ENCODE measurements around the gene SLC37A1. TPM values are rescaled to one million over a fixed set of nuclear protein-coding genes. Genes with fewer than 3 reads are reported as not detected.

The SLC37A1 gene
- total and polyA plus RNA-seq, 2 donors from 2014 or later = 3.4 to 21.8 TPM

DNA sequence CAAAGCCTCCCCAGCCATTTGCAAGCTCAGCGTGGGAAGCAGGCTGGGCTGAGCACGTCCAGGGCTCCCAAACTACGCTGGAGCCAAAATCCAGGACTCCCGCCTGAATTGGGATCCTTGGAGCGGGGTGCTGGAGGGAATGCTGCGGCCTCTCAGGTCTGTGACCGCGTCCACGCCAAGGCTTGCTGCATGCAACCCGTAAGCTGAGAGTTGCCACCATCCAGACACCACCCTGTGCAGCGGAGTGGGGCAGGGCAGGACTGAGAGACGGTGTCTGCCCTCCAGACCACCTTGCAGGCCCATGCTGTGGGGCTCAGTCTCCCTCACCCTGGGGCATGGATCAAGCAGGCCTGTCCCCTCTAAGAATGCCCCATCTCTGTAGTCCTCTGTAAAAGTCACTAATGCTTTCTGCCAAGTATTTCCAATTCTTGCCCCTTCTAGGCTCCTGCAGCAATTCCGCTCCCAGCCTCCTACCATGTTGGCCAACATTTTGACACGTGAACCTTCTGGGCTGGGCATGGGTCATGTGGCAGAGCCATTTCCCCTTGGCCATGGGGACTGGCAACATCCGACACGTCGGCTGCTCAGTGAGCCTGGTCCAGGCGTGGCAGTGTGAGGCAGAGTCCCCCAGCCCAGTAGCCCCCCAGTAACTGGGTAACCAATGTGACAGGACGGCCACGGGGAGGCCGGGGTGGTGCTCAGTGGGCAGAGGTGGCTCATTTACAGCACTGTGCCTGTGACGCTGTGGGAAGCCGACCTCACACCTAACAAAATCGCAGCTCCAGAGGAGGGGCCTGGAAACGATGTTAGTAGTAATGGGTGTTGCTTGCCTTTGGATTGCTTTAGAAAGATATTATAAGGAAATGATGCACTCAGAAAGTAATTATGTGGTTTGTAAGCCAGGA lies 81.9 kb downstream of the SLC37A1 start:
- no peaks in the 10 kb centered on the region for H3K27me3 ChIP-seq (ENCODE audit: control insufficient read depth, insufficient read depth, low read length)
- peak in 1 of 5 donors; percentile 69 for DNase-seq
- no peak overlapping the region for H3K4me3 ChIP-seq (ENCODE audit: low read length in 3 of 3)
- H3K9me3 ChIP-seq (ENCODE audit: control insufficient read depth in 2 of 3, insufficient read depth in 1 of 3, low read length in 3 of 3) = peaks cover 0 to 6% (median 0%) of the 10 kb centered on the region in 3 donors
- no peak for FAIRE-seq
- no peak overlapping the region for H3K9ac ChIP-seq (ENCODE audit: low read length in 3 of 3)
- intact Hi-C loops (cut with DNase I) = loop anchor here (10.0 kb wide), 1 partner anchor 219 kb away; no protein-coding TSS in a partner anchor
- peaks cover 0 to 8% (median 0%) of the 10 kb centered on the region in 3 donors for H3K4me1 ChIP-seq (ENCODE audit: control insufficient read depth in 2 of 3, insufficient read depth in 2 of 3, low read depth in 1 of 3, low read length in 3 of 3)
- no peak overlapping the region for H3K27ac ChIP-seq (ENCODE audit: low read depth in 2 of 2, low read length in 2 of 2)
- TF ChIP-seq, protein P1, sequence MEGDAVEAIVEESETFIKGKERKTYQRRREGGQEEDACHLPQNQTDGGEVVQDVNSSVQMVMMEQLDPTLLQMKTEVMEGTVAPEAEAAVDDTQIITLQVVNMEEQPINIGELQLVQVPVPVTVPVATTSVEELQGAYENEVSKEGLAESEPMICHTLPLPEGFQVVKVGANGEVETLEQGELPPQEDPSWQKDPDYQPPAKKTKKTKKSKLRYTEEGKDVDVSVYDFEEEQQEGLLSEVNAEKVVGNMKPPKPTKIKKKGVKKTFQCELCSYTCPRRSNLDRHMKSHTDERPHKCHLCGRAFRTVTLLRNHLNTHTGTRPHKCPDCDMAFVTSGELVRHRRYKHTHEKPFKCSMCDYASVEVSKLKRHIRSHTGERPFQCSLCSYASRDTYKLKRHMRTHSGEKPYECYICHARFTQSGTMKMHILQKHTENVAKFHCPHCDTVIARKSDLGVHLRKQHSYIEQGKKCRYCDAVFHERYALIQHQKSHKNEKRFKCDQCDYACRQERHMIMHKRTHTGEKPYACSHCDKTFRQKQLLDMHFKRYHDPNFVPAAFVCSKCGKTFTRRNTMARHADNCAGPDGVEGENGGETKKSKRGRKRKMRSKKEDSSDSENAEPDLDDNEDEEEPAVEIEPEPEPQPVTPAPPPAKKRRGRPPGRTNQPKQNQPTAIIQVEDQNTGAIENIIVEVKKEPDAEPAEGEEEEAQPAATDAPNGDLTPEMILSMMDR (IDR thresholded peaks at IDR 0.05; ENCODE audit: borderline replicate concordance, extremely low read depth, insufficient read depth) = no peak
- peaks cover 0 to 6% (median 4%) of the 10 kb centered on the region in 3 donors for H3K36me3 ChIP-seq (ENCODE audit: control insufficient read depth in 2 of 3, insufficient read depth in 3 of 3, low read length in 3 of 3)

DNA sequence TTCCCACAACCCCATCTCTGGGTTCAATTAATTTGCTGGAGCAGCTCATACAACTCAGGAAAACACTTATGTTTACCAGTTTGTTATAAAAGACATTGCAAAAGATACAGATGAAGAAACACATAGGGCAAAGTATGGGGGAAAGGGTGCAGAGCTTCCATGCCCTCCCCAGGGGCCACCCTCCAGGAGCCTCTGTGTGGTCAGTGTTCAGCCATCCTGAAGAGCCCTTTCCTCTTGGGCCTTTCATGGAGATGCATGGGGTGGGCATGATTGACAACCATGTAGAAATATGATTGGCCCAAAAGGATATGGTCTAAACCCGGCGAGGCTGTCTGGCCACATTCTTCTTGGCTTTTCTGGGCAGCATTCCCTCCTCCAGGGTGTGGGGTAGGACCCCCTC lies 83.0 kb downstream of the SLC37A1 start:
- no peak overlapping the region for H3K4me3 ChIP-seq (ENCODE audit: low read length in 3 of 3)
- H3K9ac ChIP-seq (ENCODE audit: low read length in 3 of 3) = no peak overlapping the region
- peaks cover 0 to 6% (median 0%) of the 10 kb centered on the region in 3 donors for H3K4me1 ChIP-seq (ENCODE audit: control insufficient read depth in 2 of 3, insufficient read depth in 2 of 3, low read depth in 1 of 3, low read length in 3 of 3)
- no peak for DNase-seq
- intact Hi-C loops (cut with DNase I) = loop anchor here (10.0 kb wide), 1 partner anchor 218 kb away; no protein-coding TSS in a partner anchor
- no peak overlapping the region for H3K27ac ChIP-seq (ENCODE audit: low read depth in 2 of 2, low read length in 2 of 2)
- H3K36me3 ChIP-seq (ENCODE audit: control insufficient read depth in 2 of 3, insufficient read depth in 3 of 3, low read length in 3 of 3) = peaks cover 0 to 6% (median 4%) of the 10 kb centered on the region in 3 donors
- H3K27me3 ChIP-seq (ENCODE audit: control insufficient read depth, insufficient read depth, low read length) = no peaks in the 10 kb centered on the region
- no peak for FAIRE-seq
- H3K9me3 ChIP-seq (ENCODE audit: control insufficient read depth in 2 of 3, insufficient read depth in 1 of 3, low read length in 3 of 3) = peaks cover 0 to 6% (median 0%) of the 10 kb centered on the region in 3 donors
- TF ChIP-seq, protein P1 (IDR thresholded peaks at IDR 0.05; ENCODE audit: borderline replicate concordance, extremely low read depth, insufficient read depth) = no peak

DNA sequence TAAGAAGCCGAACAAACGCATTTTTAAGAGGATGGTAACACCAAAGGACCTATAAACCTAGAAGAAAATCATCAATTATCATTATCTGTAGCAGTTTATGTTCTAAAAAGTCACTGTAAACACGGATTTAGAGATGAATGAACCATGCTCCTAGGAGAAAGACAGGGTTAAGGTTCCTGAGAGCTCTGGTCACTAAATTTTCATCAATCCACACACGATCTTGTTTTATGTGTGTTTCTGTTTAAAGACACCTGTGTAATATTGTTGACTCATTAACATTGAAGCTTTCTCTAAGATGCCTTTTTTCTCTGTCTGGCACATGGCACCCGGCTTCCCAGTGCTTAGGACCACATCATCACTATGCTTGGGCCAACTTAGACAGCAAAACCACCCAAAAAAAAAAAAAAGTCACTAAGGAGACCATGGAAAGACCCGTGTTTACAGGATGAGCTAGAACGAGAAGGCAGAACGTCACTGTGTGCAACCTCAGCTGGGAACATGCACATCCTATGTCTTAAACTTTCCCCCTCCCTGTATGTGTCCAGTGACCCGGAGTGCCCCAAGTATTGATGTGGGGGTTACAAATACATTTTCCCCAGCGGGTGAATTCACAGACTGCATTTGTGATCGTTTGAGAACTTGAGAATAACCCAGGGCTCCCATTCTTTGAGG lies 84.0 kb downstream of the SLC37A1 start:
- FAIRE-seq = no peak
- TF ChIP-seq, protein P1 (IDR thresholded peaks at IDR 0.05; ENCODE audit: borderline replicate concordance, extremely low read depth, insufficient read depth) = no peak

More for the DNA sequence above, 84.0 kb downstream of the SLC37A1 start:
- Histone ChIP-seq H3K9me3 (ENCODE audit: control insufficient read depth in 2 of 3, insufficient read depth in 1 of 3, low read length in 3 of 3) (peaks cover 0 to 6% (median 0%) of the 10 kb centered on the region in 3 donors), H3K4me1 (ENCODE audit: control insufficient read depth in 2 of 3, insufficient read depth in 2 of 3, low read depth in 1 of 3, low read length in 3 of 3) (peaks cover 0 to 6% (median 0%) of the 10 kb centered on the region in 3 donors), H3K4me3 (ENCODE audit: low read length in 3 of 3) (no peak overlapping the region), H3K9ac (ENCODE audit: low read length in 3 of 3) (no peak overlapping the region), H3K36me3 (ENCODE audit: control insufficient read depth in 2 of 3, insufficient read depth in 3 of 3, low read length in 3 of 3) (peaks cover 0 to 6% (median 4%) of the 10 kb centered on the region in 3 donors), H3K27ac (ENCODE audit: low read depth in 2 of 2, low read length in 2 of 2) (no peak overlapping the region), H3K27me3 (ENCODE audit: control insufficient read depth, insufficient read depth, low read length) (no peaks in the 10 kb centered on the region)
- intact Hi-C loops (cut with DNase I) = loop anchor here (10.0 kb wide), 1 partner anchor 217 kb away; no protein-coding TSS in a partner anchor
- peak in 2 of 5 donors; percentile 15 to 32 for DNase-seq

Data from kidney (tissue), 14 donors.